GM21423 (cell line): ENCODE results near the gene DYNC2I2.

ENCODE experiments used
- ATAC-seq: cut with Tn5 transposase; IDR thresholded peaks from one replicate; pipeline ENCODE4 v1.9.1; 2021; ENCODE audit warnings: mild to moderate bottlenecking, moderate library complexity; ENCODE audit not compliant: unreplicated experiment

Gene DYNC2I2

GRCh38 chr9:128636556-128637530 is 19.8 kb downstream of the DYNC2I2 start:
- no peak for ATAC-seq

DNA sequence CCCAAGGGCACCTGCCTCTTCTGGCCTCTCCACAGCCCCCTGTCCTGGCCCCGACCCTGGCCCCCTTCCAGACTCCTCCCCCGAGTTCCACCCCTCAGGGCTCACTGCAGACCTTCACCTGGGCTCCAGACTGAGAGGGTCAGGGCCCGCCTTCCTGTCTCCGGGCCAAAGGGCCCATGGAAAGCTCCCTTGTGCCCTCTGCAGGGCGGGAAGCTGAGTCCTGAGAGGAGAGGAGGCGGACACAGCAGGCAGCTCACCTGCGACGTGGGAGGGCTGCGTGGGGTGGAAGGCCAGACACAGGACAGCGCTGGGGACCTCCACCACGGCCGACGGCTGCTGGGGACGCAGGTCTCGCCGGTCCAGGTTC is 20.6 kb downstream of the DYNC2I2 start:
- no peak for ATAC-seq

GRCh38 chr9:128635266-128636023 is 21.2 kb downstream of the DYNC2I2 start:
- ATAC-seq: no peak

DNA sequence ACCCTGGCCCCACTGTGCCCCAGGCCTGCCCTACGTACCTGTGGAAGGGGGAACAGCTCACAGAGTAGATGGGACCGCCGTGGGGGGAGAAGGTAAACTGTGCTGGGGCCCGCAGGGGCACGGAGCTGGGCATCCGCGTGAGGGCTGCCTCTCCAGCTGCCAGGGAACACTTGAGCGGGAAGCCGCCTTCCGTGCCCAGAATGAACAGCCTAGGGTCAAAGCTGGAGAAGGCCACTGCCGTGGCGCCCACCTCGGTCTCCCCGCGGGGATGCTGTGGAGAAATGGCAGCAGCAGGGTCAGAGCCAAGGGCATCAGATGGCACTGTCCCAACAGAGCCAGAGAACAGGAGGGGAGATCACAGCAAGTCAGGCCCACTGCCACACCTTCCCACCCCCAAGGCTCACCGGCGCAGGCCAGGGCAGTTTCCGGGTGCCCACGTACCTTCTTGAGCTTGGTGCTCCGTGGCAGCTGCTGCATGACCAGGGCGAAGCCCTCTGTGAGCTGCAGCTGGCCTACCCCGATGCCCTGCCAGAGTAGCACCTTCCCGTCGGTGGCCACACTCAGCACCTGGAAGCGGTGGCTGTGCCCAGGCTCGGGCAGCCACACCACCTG is 21.9 kb downstream of the DYNC2I2 start:
- ATAC-seq: no peak

GRCh38 chr9:128634111-128634510 is 22.5 kb downstream of the DYNC2I2 start:
- no peak for ATAC-seq

DNA sequence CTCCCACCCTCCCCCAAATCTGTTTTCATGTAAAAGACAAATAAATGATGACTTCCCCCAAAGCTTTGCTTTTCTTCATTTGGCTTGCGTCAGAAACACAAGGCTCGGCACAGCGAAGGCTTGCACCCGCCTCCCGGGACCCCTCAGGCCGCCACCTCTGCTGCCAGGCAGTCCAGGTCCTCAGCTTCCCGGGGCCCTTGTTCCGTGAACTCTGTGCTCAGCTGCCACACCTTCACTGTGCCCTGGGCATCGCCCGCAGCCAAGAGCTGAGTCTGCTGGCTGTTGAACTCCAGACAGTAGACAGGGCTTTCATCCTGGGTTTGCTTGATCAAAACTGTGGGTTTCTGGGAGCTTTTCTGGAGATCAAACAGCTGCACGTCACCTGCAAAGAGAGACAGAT is 23.0 kb downstream of the DYNC2I2 start:
- ATAC-seq: no peak

GRCh38 chr9:128633057-128633456 is 23.6 kb downstream of the DYNC2I2 start:
- no peak for ATAC-seq

DNA sequence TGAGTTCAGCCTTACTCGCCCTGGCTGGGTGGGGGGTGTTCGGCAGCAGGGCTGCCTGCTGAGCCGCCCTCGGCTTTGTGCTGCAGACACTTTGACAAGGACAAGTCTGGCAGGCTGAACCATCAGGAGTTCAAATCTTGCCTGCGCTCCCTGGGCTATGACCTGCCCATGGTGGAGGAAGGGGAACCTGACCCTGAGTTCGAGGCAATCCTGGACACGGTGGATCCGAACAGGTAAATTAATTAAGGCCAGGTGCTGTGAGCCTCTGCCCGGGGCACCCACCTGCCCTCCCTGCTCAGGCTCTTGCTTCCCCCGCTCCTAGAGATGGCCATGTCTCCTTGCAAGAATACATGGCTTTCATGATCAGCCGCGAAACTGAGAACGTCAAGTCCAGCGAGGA is 24.2 kb downstream of the DYNC2I2 start:
- ATAC-seq: no peak

GRCh38 chr9:128632066-128632465 is 24.6 kb downstream of the DYNC2I2 start:
- no peak for ATAC-seq

DNA sequence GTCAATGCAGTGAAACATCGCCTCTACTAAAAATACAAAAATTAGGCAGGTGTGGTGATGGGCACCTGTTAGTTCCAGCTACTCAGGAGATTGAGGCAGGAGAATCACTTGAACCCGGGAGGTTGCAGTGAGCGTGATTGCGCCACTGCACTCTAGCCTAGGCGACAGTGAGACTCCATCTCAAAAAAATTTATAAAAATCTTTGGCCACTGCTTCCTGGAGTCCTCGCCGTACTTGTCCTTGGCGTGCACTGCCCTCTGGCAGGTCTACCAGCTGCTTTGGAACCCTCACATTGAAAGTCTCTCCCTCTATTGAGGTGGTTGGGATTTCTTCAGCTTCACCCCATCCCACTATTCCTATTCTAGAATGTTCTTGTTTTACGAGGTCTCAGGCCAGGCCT is 25.0 kb downstream of the DYNC2I2 start:
- no peak for ATAC-seq

DNA sequence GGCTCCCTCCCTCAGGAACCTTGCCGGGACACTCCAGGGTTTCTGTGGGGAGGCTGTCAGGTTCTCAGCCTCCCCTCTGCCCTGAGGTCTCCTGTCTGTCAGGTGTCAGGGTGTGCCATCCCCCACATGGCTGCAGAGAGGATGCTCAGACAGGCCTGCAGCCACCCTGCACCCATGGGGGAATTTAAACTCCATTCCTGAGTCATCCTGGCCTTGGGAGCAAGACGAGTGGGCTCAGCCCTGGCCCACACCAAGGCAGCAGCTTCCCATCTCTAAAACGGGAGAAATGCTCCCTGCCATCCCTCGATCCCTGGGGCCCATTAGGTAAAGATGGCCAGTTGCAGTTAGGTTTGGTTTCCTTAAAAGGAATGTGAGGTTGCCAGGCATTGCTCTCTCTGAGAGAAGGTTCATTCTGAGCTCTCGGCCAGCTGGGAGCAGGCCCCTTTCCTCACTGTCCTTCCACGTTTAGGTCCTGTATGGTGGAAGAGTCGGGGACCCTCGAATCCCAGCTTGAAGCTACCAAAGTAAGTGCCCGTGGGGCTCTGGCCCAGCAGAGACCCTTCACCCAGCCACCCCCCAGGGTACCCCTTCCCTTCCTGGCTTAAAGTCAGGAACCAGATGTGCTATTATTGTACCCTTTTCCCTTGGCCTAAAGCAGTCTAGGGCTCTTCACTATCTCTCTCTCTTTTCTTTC is 26.6 kb downstream of the DYNC2I2 start:
- ATAC-seq: no peak

DNA sequence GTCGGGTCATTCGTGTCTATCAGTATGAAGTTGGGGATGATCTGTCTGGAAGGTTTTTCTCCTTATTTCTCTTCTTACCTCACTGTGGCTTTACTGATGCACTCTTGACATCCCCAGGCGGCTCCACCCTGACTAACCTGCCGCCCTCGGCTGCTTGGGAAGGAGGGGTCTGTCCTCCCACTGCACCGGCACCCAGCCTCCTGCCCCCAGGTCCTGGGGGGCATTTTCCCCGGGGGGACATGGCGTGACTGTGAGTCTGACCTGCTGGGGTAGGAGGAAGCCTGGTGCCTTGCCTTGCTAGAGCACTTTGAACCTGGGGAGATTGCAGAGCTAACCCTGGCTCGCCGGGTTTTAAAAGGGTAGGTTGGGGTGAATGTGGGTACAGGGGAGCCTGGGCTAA is 27.5 kb downstream of the DYNC2I2 start:
- ATAC-seq: no peak

DNA sequence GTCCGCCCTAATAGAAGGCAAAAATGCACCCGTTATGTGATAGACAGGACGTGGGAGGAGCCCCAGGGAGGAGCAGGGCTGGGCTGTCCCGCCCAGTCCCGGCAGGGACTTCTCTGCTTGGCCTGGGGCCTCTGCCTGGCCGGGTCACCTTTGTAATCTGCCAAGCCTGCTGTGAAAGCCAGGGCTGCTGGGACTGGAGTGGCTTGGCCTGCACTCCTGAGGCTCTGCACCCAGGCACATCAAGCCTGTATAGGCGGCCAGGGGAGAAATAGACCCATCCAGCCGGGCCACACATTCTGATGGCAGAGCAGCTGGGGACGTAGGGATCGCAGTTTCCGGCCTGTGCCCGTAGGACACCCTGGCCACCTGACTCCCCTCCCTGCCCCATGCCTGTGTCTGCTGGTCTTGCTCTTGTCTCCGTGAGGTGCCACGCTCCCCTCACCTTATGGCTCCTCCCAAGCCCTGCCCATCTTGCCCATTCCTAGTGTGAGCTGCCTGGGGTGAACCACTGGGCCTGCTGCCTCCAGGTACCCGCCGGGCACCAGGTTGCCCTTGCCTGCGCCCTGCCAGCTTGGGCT is 28.1 kb downstream of the DYNC2I2 start:
- no peak for ATAC-seq

DNA sequence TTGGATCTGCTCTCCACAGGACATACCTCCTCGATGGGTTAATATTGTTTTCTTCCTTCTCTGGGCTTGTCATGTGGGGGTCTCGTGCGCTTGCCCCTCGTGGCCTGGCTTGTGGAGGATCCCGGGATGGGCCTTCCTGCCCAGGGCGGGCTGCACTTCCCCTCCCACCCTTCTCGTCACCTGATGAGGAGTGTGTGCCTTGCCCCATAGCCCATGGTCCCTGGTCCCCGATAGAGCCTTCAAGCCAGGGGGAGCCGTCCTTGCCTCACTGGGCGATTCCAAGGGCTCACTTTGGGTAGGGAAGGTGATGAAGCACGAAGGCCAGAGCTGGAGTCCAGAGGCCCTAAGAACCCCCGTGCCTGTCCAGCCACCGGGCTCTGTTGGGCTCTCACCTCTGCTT is 28.7 kb downstream of the DYNC2I2 start:
- no peak for ATAC-seq

DNA sequence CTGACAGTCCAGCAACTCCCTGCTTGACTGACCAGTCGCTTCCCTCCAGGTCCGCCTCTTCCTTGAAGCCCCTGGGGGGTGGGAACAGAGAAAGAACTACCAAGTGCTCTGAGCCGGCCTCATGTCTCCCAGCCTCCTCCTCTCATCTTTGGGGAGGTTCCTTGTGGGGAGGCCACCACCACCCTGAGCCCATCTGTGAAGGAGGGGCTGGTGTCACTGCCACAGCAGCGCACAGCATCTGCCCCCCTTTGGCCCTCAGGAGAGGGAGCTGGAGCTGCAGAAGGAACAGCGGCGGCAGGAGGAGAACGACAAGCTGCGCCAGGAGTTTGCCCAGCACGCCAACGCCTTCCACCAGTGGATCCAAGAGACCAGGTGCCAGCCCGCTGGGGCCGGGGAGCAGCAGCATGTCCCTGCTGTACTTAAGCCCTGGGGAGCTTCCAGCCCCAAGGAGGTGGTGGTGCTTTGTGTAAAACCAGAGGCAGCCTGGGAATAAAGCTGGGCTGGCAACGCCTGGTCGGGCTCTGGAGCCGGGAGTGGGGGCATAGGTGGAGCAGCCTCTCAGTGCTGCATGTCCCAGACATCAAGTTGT is 29.4 kb downstream of the DYNC2I2 start:
- ATAC-seq: no peak

DNA sequence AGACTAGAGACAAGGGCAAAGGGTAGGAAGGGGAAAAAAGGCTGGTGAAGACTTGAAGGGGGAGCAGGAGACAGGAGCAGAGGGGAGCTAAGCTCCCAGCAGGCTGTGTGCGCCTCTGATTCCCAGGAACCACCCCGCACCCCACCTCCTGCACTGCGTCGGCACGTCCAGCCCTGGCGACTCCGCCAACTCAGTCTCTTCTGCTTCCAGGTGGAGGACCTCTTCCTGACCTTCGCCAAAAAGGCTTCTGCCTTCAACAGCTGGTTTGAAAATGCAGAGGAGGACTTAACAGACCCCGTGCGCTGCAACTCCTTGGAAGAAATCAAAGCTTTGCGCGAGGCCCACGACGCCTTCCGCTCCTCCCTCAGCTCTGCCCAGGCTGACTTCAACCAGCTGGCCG is 30.5 kb downstream of the DYNC2I2 start:
- no peak for ATAC-seq

DNA sequence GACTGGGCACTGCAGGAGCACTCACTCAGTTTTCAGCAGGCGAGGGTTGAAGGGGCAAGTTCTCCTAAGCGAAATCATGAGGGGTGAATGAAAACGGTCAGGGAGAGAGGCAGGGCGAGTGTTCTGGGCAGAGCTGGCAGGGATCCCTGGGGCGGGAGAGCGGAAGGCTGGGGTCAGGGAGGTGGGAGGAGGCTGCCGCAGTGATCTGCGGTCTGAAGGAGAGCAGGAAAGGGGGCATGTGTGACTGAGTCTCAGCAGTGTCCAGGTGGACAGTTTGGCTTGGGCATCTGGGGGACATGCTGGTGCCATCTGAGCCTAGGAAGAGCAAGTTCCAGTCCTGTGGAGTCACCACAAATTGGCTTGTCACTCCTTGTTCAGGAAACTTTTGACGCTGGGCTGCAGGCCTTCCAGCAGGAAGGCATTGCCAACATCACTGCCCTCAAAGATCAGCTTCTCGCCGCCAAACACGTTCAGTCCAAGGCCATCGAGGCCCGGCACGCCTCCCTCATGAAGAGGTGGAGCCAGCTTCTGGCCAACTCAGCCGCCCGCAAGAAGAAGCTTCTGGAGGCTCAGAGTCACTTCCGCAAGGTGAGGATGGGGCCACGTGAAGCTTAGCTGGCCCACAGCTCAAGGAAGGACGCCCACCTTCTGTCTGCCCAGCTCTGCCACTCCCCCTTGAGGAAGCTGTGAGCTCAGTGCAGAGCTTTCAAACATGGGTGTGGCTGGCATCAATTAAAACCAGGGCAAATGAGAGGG is 31.1 kb downstream of the DYNC2I2 start:
- ATAC-seq: no peak

DNA sequence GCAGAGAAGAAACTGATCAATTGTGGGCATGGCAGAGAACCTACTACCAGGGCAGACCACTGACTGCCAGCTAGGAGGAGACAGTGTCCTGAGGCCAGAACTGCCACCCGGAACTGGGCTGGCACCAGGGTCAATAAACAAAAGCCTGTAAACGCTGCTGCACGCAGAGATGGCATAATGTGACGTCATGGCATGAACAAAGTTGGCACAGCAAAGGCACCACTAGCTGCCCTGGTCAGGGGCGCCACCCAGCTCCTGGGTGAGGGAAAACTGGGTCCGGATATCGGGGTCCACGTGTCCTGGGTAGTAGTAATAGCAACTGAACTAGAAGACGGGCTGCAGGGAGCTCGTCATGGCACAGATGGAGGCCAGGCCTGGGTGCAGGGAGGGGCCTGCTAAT is 32.1 kb downstream of the DYNC2I2 start:
- ATAC-seq: no peak

GRCh38 chr9:128621730-128622455 is 34.8 kb downstream of the DYNC2I2 start:
- ATAC-seq: no peak
